GM12892 (cell line): ENCODE measurements around the gene HSPA12B.

Source experiments
- POLR2A ChIP-seq: IDR thresholded peaks from 2 replicates; pipeline ENCODE4 v1.6.1; 2011; ENCODE audit warnings: low read depth, low read length, control low read depth
- POLR2AphosphoS5 ChIP-seq: IDR thresholded peaks from 2 replicates; pipeline ENCODE4 v1.6.1; 2011; ENCODE audit warnings: low read depth, low read length, control low read depth

DNA sequence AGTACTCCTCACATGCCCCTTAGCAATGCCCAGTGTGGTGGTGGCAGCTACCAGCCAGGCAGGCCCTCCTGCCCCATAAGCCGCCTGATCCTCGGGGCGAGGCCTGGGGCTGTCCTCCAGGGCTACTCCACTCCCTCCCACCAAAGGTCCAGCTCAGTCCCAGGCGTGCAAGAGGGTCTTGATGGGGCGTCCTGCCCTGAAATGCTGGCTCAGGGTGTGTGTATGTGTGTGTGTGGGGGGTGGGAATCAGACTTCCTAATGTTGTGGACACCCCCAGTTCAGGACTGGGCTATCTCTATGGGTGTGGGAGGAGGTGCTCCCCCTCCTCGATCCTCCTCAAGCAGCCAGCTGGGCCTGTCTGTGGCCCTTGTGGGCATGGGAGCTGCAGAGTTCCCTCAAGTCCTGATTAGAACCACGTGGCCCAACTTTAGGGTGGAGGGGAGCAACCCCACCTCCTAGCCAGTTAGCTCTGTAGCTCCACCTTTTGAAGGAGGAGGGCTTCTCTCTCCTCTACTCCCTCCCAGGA lies 7.5 kb downstream of the HSPA12B start:
- TF ChIP-seq POLR2A (no peak), POLR2AphosphoS5 (no peak)
